HG03196 (cell line): ENCODE results near the gene ABCG8.

Source experiments
- ATAC-seq: cut with Tn5 transposase; IDR thresholded peaks from one replicate; pipeline ENCODE4 v1.9.1; 2021; ENCODE audit not compliant: unreplicated experiment

ABCG8 gene

DNA sequence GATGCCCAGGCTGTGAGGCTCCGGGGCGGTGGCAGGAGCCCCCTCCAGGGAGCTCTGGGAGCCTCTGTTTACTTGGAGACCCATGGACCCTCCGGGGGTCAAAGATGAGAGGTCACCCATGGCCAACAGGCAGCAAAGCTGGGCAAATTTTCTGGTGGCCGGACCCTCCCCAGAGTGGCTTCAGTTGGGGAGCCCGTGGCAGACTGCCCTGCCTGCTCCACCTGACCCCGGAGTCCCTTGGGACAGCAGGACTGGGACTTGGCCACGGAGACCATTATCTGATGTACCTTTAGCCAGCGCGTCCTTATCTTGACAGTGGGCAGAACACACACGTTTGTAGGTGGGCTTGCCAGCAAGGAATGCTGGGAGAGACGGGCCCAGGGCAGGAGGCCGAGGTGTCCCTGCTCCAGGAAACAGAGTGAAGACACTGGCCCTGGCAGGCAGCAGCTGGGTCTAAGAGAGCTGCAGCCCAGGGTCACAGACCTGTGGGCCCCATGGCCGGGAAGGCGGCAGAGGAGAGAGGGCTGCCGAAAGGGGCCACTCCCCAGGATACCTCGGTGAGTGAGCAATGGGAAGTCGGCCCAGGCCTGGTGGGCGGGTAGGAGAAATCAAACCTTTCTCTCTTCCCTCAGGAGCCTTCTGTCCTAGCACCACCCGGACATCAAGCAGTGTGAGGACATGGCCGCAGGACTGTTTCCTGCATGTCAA is at the start of gene ABCG8, which contains the start of gene ABCG5:
TSS of gene ABCG8 (plus strand) at position 412 of the 708 bp plus-strand sequence. CDS start at position 495, 83 bp downstream.
TSS of gene ABCG5 (minus strand) at position 280 of the 708 bp plus-strand sequence. CDS start at position 120, 160 bp downstream.
- no peak for ATAC-seq

DNA sequence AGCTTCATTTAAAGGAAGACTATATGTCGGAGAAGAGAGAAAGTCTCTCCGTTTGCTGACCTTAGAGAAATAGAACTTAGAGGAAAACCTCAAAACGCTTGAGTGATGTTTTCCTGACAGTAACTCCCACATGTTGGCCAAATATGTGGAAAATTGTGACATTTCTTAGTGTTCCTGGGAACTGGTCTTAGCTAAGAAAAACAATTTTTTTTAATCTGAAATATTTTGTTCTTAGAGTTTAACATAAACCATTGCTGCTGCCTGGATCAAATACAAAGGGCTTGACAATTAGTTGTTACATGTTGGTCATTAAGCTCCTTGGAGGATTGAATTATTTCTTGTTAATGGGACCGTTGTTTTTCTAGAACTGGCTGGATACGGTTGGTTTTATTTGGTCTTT is 48.6 kb upstream of the ABCG8 start:
- ATAC-seq: no peak

DNA sequence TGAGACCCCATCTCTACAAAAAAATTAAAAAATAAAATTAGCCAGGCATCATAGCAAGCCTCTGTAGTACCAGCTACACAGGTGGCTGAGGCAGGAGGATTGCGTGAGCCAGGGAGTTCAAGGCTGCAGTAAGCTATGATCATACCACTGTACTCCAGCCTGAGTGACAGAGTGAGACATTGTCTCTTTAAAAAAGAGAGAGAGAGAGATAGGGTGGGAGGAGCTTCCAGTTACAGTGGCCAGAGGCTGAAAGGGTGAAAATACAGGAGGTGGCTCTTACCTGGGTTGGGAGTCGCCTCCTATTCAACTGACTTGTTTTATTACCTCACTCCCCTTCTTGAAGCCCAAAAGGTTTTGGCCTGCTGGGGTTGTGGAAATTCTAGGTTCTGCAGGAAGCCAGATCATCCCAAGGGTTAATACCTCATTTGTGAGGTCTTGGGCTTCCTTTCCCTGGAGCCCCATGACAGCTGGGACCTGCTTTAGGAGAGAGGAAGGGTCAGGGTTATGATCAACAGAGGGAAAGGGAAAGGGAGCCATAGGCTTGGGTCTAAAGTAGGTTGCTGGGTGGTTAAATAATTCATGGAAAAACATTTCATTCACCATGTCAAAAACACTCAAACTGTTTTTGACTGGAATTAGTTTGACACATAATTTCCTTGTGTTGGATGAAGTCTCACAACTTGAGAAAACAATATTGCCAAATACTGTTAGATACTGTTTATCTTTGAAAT is 47.6 kb upstream of the ABCG8 start:
- no peak for ATAC-seq

DNA sequence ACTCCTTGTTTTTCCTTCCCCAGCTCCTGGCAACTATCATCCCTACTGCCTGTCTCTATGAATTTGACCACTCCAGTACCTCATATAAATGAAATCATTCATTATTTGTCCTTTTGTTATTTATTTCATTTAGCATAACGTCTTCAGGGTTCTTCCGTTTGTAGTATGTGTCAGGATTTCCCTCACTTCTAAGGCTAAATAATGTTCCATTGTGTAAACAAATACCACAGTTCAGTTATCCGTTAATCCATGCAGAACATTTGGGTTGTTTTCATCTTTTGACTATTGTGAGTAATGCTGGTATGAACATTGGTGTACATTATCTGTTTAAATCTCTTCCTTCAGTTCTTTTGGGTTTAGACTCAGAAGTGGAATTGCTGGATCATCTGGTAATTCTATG is 46.1 kb upstream of the ABCG8 start:
- ATAC-seq: peak; percentile 52

DNA sequence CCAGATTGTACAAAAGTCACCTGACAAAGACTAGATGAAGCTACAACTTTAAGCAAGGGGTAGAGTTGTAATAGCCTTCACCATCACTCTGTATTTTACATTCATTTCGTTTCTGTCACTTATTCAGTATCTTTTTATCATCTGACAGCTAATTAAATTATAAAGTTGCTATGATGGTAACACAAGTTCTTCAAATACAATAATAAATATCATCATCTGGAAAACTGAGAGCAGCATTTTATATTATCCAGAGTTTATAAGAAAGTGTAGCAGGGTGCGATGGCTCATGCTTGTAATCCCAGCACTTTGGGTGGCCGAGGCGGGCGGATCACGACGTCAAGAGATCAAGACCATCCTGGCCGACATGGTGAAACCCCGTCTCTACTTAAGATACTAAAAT is 43.8 kb upstream of the ABCG8 start:
- no peak for ATAC-seq

DNA sequence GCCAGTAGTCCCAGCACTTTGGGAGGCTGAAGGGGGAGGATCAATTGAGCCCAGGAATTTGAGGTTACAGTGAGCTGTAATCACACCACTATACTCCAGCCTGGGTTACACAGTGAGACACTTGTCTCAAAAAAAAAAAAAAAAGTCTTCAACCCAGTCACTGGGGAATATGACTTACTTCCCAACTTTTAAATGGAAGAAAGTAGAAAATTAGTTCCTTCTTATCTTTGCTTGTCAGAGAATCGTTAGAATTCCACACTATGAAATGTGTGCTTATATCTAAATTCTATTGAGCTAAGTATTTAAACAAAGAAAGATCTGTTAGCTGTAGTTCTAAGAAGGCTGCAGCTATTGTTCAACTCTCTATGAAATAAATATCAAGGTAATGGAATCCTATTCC is 42.6 kb upstream of the ABCG8 start:
- ATAC-seq: no peak

DNA sequence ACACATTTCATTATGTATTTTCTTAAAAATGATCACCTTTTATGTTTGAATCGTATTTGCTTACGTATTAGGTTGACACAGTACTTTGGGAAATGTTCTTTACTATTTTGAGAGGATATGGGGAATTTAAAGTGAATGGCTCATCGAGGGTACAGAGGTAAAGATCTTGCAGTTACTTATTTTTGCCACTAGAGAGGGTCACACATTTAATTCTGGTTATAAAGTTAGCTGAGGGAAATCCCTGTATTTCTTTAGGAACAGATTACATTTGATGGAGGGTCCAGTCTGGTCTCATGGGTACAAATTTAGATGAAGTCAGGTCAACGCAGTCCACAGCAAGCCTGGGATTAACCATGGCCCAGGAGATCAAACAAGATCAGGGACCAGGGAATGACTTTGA is 40.5 kb upstream of the ABCG8 start:
- ATAC-seq: no peak

DNA sequence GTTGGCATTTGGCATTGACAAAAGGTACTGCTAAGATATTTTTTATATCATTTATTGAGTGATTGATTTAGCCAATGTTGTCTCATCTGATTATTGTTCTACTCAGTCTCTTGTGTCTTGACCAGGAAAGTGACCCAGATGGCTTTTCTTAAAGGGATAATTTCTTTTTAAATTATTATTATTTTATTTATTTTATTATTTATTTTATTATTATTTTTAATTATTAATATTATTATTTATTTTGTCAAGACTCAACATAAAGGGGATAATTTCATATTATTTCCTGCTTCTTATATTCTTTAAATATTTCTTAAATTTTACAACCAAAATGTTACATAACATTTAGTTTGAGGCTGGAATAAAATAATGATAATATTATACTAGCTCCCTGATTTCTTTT is 37.9 kb upstream of the ABCG8 start:
- no peak for ATAC-seq

DNA sequence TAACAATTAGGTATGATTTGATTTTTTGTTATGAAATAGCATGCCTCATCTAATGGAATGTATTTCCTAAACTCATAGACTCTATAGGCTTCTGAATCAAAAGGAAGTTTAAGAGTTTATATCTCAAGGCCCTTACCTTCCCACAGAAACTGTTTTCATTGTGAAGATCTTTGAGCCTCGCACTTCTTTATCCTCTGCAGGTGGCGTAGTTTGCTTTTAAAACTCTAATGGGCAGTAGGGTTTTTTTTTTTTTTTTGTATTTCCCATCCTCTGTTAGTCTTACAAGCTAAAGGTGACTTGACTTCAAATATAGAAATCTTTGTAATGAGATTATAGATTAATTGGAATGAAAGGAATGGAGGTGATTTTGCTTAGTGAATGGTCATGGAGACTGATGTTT is 36.6 kb upstream of the ABCG8 start:
- ATAC-seq: no peak

DNA sequence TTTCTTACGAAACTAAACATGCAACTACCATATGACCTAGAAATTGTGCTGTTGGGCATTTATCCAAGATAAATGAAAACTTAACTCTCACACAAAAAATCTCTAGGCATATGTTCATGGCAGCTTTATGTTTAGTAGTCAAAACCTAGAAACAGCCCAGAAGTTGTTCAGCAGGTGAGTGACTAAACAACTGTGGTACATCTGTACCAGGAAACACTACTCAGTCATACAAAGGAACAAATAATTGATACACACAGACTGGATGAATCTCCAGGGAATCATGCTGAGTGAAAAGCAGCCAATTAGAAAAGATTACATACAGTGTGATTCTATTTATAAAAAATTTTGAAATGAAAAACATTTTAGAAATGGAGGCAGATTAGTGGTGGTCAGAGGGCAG is 35.7 kb upstream of the ABCG8 start:
- no peak for ATAC-seq

DNA sequence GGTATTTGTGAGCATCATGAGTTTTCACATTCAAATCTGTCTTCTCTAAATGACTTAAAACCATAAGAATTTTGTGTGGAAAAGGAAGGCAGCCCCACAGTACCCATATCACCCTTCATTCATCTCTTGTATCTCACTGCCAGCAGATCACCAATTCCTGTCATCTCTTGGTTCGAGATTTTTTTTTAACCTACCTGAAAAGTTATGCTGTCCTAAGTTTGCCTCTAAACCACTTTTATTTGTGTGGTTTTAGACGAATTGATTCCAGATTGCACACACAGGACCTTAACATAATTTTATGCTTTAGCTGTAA is 32.1 kb upstream of the ABCG8 start:
- no peak for ATAC-seq

DNA sequence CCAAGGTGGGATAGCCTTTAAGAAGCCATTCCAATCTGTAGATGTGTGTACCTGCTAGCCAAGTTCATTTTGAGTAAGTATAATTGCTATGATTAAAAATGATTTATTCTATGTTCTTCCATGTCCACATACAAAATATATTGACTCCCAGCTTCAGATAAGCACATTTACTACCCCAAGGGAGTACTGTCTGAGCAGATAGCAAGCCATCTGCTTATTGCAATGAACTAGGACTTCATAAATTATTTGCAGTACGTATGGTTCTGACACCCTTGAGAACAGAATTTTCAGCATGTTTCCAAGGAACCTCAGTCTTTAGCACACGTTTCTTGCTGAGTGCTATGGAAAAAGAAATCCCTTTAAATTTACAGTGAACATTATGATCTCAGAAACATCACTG is 28.3 kb upstream of the ABCG8 start:
- ATAC-seq: no peak

DNA sequence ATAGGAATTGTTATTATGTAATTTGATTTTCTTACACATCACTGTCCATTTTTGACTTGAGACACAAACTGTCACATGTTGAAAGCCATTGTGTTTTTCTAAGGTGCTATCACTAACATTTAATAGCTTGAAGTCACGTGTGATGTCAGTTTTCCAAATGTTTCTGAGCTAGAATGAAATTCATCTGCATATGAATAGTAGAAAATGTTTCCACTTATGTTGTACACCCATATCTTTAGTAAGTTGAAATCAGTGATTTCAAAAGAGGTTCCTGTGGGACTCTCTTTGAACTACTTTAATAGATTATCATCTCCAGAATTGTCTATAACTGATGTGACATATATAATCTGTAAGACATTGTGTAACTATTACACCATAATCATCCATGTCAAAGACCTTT is 27.9 kb upstream of the ABCG8 start:
- ATAC-seq: no peak

DNA sequence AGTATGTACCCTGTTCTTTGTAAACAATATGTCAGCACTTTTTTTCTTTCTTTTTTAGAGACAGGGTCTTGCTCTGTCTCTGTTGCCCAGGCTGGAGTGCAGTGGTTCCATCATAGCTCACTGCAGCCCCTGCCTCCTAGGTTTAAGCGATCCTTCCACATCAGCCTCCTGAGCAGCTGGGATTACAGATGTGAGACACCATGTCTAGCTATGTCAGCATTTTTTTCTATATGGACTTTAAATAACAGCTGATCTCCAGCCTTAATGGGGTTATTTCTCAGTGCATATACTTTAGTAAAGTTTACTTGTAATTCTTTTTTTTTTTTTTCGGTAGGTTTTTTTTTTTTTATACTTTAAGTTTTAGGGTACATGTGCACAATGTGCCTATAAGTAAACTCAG is 26.8 kb upstream of the ABCG8 start:
- no peak for ATAC-seq

DNA sequence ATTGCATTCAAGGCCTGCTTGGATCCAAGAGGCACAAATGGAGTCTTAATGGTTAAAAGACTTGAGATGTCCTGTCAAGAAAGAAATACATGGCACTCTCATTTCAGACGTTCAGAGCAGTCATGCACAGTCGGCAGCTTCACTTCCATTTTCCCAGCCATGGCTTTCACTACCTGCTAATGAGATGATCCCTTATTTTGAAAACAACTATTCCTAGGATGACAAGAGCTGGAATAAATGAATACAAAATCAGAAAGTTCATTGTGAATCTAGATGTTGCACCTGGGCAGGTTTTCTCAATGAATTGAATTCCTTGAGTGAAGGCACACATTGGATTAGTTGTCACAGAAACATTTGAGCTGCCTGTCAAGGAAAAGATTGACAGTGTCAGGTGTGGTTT is 25.8 kb upstream of the ABCG8 start:
- no peak for ATAC-seq

DNA sequence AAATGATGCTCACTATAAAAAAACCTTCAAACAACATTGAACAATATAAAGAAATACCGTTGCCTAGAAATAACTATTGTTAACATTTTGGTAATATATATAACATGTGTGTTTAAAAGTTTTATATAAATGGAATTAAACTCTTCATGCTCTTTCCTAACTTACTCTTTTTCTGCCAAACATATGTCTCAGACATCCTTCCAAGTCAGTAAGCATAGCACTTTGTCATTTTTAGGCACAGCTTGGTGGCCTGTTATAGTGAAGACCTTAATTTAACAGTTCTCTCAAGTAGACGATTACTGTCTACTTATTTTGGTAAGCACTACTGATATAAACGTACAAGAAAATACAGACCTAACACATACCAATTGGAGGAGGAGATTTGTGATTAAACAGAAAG is 24.1 kb upstream of the ABCG8 start:
- ATAC-seq: no peak

DNA sequence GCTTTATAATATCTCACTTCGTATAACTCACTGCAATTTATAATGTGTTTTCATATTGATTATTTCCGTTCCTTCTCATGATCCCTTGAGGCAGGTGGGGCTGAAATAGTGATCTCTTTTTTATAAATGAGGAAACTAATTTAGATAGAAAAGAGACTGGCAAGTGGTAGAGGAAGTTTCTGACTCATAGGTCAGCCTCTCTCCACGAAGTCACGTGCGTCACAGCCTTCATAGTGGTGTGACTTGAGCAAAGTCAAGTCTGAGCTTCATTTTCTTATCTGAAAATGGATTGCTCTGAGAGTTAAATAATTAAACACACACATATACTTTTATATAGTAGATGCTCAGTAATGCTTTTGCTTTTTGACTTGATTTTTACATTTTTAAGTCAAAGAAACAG is 20.0 kb upstream of the ABCG8 start:
- ATAC-seq: no peak

DNA sequence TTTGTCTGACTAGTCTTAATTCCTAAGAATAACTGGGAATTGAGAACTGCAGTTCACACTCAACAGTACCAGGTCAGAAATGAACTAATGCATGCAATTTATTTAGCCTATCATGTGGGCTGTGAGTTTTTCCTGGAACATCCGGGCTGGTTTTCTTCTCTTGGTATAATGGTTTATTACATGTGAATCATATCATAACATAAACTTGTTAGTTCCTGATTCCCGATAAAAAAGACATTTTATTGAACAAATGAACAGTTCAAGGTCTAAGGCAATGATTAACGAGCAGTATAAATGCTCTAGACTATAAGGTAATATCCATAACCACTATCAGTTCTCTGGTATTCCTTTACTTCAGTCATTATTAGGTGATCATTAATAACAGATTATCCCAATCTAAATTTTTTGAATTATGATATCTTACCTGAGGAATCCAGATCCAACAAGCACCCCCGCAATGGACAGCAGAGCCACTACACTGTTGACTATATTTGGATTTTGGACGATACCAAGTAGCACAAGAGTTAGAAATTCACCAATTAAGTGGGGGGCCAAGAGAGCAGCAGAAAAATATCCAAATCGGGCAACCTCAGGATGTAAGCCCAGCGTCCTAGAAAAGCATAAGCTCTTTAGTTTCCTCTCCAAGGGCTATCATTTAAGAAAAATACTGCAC is 19.1 kb upstream of the ABCG8 start:
- no peak for ATAC-seq

DNA sequence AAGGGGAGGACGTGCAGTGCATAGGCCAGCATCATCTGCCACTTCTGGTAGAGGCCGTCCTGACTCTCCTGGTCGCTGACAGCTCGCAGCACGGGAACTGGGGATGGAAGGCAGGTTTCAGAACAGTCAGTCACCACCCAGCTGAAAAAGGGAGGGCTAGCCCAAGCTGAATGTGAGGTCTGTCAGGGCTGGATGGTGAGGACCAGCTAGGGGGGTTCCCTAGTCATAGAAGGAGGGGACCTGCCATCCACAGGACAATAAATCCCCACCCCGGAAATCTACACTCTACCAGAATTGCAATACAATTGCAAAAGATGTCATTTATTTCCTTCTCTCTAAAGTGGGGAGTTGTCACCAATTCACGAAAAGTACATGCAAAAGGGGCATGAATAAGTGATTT is 15.9 kb upstream of the ABCG8 start:
- ATAC-seq: no peak

DNA sequence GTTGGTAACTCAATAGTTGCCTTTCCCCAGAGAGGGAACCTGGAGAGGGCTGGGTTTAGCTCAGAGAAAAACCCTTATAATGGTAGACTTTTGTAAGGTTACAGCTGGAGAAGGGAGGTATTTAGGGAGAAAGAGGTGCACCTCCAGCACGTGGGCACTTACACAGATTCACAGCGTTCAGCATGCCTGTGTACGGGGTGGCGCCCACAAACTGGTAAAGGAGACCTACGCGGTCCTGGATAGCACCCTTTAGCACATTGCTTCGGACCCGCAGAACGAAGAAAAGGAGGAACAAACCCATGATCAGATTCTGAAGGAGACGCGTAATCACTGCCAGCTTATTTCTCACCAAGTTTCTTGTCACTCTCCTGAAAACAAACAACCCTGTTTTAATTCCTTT is 15.0 kb upstream of the ABCG8 start:
- no peak for ATAC-seq

DNA sequence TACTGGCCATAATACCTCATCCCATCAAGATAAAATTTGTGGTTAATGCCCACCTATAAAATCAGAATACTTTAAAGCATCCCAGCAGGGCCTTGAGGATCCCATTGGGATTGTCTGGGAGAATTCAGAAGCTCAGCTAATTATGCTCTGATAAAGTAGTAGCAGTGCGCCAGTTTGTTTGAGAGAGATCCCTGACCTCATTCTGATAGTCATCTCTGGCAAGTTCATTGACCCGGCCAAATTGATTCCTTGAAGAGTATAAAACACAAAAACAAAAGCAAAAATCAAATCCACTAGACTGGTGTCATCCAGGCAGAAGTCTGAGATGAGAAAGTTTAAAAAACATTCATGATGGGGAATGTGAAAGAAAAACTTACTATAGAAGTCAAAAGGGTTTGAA is 14.3 kb upstream of the ABCG8 start:
- no peak for ATAC-seq

DNA sequence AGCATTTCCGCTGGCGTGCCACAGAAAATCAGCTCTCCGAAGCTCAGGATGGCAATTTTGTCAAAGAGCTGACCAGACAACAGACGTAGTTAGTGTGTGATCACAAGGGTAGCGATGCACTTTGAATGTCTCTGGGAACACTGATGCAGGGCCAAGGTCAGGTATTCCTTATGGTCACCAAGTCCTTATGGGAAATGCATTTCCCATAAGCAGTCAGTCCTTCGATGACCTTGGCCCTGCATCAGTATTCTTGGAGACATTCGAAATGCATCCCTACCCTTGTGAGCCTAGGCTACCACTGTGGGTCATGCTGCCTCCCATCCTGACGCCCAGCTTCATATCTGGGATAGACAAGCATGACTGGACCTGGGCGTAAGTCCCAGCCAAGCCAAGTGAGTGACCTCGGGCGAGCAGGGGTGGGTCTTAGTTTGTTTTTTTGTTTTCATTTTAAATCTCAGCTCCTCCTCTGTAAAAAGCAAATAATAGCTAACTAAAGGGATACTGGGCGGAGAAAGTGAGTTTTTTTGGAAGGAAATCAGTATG is 13.7 kb upstream of the ABCG8 start:
- no peak for ATAC-seq
